Right atrium auricular region (tissue), 2 donors: ENCODE results near the gene NTMT1. TPM values are rescaled to one million over a fixed set of nuclear protein-coding genes. Genes with fewer than 3 reads are reported as not detected.
"Not testable (repeated sequence)": the region's sequence is repeated elsewhere in the genome, so short reads cannot be mapped to it uniquely, and the experiment has no call there.

Source experiments
- DNase-seq: peaks from one replicate; pipeline ENCODE4 v3.0.0-alpha.2; 2019; ENCODE audit warnings: low spot score
- H3K27ac ChIP-seq, 2 donors: fragments of 200-600 bp; sonication (generic); 1 replicate in 1 of 2; 2 replicates in 1 of 2; pipeline ENCODE4 v1.5.1; 2016 to 2019
- H3K27me3 ChIP-seq, 2 donors: fragments of 200-600 bp; sonication (generic); one replicate each; pipeline versions ENCODE4 v1.5.1 to v1.6.0; 2017 to 2019
- H3K36me3 ChIP-seq: fragments of 200-600 bp; sonication (generic); one replicate; pipeline ENCODE4 v1.5.1; 2016
- H3K4me1 ChIP-seq, 2 donors: fragments of 200-600 bp; sonication (generic); one replicate each; pipeline versions ENCODE4 v1.5.1 to v1.6.0; 2017 to 2019
- H3K4me3 ChIP-seq, 2 donors: fragments of 200-600 bp; sonication (generic); 1 replicate in 1 of 2; 2 replicates in 1 of 2; pipeline ENCODE4 v1.5.1; 2017 to 2019; ENCODE audit warnings: mild to moderate bottlenecking in 1 of 2, moderate library complexity in 1 of 2
- H3K9me3 ChIP-seq, 2 donors: fragments of 200-600 bp; sonication (generic); one replicate each; pipeline ENCODE4 v1.5.1; 2019
- CTCF ChIP-seq, 2 donors: fragments of 200-600 bp; sonication (generic); IDR thresholded peaks; one replicate each; pipeline ENCODE4 v1.5.1; 2019; ENCODE audit warnings: antibody characterized with exemption in 2 of 2
- total RNA-seq, 2 donors: library from RNA; depleted of rRNA; stranded (reverse); fragments of >200 nt; gene quantifications; one replicate each; pipeline ENCODE4 v1.1.0, GENCODE V29; 2016

The NTMT1 gene
- total RNA-seq, 2 donors from 2014 or later = 33.7 to 36.0 TPM

- H3K4me1 ChIP-seq = peaks cover 0 to 5% of the 10 kb centered on the region in 2 donors
- H3K27ac ChIP-seq = no peak overlapping the region
- no peak for DNase-seq
- TF ChIP-seq CTCF (IDR thresholded peaks at IDR 0.05) = no peak
- no peak overlapping the region for H3K4me3 ChIP-seq
- H3K36me3 ChIP-seq = no peaks in the 10 kb centered on the region
- no peaks in the 10 kb centered on the region for H3K27me3 ChIP-seq
- no peaks in the 10 kb centered on the region for H3K9me3 ChIP-seq
Measured at GRCh38 chr9:129587487-129588262, 38.3 kb upstream of the NTMT1 start.

GRCh38 chr9:129590466-129590865, 35.5 kb upstream of the NTMT1 start:
- no peak for TF ChIP-seq CTCF (IDR thresholded peaks at IDR 0.05)
- Histone ChIP-seq H3K4me3 (no peak overlapping the region), H3K4me1 (no peaks in the 10 kb centered on the region), H3K27me3 (no peaks in the 10 kb centered on the region), H3K36me3 (no peaks in the 10 kb centered on the region), H3K27ac (no peak overlapping the region), H3K9me3 (no peaks in the 10 kb centered on the region)
- no peak for DNase-seq

- Histone ChIP-seq H3K36me3 (no peaks in the 10 kb centered on the region), H3K27me3 (no peaks in the 10 kb centered on the region), H3K9me3 (no peaks in the 10 kb centered on the region), H3K27ac (no peak overlapping the region), H3K4me3 (no peak overlapping the region), H3K4me1 (peaks cover 0 to 9% of the 10 kb centered on the region in 2 donors)
- no peak for DNase-seq
- TF ChIP-seq CTCF (IDR thresholded peaks at IDR 0.05) = no peak
Measured at GRCh38 chr9:129591916-129592315, 34.0 kb upstream of the NTMT1 start.

GRCh38 chr9:129592790-129593189, 33.2 kb upstream of the NTMT1 start:
- H3K27me3 ChIP-seq, H3K36me3 ChIP-seq, H3K9me3 ChIP-seq, H3K27ac ChIP-seq, DNase-seq, H3K4me3 ChIP-seq: not testable (repeated sequence)
- H3K4me1 ChIP-seq = peaks cover 0 to 18% of the 10 kb centered on the region in 2 donors

- no peak for TF ChIP-seq CTCF (IDR thresholded peaks at IDR 0.05)
- H3K36me3 ChIP-seq = no peaks in the 10 kb centered on the region
- H3K27ac ChIP-seq = no peak overlapping the region
- H3K27me3 ChIP-seq = no peaks in the 10 kb centered on the region
- H3K9me3 ChIP-seq = no peaks in the 10 kb centered on the region
- DNase-seq = no peak
- peaks cover 0 to 24% of the 10 kb centered on the region in 2 donors for H3K4me1 ChIP-seq
- no peak overlapping the region for H3K4me3 ChIP-seq
Measured at GRCh38 chr9:129594632-129595031, 31.3 kb upstream of the NTMT1 start.

GRCh38 chr9:129595311-129595741, 30.6 kb upstream of the NTMT1 start:
- H3K36me3 ChIP-seq = no peaks in the 10 kb centered on the region
- H3K4me3 ChIP-seq = no peak overlapping the region
- no peaks in the 10 kb centered on the region for H3K27me3 ChIP-seq
- H3K27ac ChIP-seq = no peak overlapping the region
- peaks cover 0 to 24% of the 10 kb centered on the region in 2 donors for H3K4me1 ChIP-seq
- no peak for DNase-seq
- no peak for TF ChIP-seq CTCF (IDR thresholded peaks at IDR 0.05)
- no peaks in the 10 kb centered on the region for H3K9me3 ChIP-seq
